GM18511 (cell line): Measurements from ENCODE around the gene PHC2.
A peak's percentile ranks its signal among the peaks of the same experiment; 100 is the strongest.

Experiments
- ATAC-seq: cut with Tn5 transposase; IDR thresholded peaks from one replicate; pipeline ENCODE4 v1.9.1; 2021; ENCODE audit warnings: mild to moderate bottlenecking, moderate library complexity; ENCODE audit not compliant: unreplicated experiment

Gene PHC2

DNA sequence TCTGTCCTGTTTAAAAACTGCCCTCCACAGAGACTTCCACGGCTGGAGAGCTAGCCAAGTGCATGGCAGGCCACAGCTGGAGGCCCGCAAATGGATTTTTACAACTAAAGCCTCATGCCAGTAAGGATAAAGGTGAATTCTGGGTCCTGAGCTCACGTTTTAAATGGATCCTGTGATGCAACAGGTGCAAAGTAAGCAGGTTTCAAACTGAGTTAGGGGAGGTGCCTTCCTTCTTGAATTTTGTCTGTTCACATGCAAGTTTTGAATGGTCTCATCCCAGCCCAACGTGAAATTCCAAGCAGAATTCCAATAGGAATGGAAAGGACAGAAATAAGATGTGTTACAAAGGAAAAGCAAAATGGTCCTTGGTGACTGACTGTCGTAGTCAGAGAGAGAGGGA, 73.8 kb downstream of the PHC2 start:
- no peak for ATAC-seq

DNA sequence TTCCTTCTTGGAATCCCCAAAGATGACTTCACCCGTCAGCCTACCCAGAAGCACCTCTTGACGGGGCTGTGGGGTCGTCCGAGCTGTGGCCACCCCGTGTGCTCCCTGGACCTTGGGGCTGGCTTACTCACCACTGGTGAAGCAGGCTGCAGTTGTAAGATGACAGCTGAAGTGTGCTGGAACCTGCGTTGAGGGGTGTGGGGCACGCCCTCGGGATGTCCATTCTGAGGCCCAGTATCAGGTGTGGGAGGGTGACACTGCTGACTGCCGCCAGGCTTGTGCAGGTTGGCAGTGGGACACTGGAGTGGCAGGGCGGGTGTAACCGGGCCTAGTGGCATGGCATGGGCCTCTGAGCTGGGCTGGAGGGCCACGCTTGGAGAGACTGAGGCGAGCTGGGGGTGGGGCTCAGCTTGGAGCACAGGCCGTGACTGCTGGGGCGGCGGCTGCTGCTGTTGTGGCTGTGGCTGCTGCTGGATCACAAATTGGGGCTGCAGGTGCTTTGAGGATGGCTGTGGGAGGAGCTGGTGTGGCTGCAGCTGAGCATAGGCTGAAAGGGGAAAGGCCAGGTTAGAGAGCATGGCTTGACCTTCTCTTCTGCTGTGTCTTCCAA, 76.1 kb downstream of the PHC2 start:
- ATAC-seq, result no peak

DNA sequence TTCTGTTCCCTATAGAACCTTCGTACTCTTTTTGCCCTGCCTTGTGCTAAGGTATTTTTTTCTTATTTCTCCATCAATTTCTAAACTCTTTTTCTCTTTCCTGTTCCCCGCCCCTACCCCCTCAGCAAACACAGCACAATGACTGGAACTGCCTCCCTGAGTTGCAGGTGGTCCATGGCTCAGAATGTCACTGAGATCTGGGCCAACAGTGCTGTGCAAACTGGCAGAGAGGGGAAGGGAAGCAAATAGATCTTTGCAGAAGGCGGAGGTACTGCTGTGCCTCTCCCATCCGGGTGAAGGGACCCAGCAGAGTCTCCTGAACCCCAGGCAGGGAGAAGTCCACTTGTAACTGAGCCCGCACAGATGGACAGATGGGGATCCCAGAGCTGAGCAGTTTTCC, 77.4 kb downstream of the PHC2 start:
- no peak for ATAC-seq

DNA sequence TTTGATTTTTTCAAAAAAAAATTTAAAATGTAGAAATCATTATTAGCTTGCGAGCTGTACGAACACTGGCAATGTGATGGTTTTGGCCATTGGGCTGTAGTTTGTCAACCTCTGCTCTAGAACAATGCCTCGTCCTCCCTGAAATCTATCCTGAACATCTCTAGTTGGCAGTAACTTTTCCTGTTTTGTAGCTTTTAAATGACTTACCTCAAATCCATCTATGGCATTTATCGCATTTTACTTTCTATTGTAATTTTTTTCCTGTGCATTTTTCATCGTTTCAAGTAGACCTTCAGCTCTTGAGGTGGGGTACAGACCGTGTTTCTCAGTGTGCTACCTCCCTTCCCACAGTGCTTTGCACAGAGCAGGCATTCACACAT, 79.6 kb downstream of the PHC2 start:
- ATAC-seq, result no peak

DNA sequence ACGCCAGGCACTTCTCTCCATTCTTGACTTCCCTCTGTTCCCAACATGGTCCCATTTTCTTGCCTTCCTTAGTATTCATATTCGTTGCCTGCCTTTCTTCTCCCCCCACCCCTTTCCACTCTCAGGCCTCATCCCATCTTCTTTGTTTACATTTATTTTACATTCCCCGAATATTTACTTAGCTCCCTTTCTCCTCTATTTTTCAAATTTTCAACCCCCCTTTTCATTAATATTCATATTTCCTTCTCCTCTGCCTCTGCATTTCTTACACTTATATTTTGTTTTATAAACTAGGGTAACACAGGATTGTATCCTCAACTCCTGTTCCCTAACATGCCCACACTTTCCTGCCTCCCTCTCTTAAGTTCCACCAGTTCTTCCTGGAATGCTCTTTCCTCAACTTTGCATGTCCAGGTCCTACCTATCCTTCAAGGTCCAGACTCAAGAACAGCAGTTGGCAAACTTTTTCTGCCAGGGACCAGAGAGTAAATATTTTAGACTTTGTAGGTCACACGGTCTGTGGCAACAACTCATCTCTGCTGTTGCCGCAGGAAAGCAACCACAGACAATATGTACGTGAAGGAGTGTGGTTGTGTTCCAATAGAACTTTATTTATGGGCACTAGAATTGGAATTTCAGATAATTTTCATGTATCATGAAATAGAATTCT, 80.1 kb downstream of the PHC2 start:
- ATAC-seq, result no peak

DNA sequence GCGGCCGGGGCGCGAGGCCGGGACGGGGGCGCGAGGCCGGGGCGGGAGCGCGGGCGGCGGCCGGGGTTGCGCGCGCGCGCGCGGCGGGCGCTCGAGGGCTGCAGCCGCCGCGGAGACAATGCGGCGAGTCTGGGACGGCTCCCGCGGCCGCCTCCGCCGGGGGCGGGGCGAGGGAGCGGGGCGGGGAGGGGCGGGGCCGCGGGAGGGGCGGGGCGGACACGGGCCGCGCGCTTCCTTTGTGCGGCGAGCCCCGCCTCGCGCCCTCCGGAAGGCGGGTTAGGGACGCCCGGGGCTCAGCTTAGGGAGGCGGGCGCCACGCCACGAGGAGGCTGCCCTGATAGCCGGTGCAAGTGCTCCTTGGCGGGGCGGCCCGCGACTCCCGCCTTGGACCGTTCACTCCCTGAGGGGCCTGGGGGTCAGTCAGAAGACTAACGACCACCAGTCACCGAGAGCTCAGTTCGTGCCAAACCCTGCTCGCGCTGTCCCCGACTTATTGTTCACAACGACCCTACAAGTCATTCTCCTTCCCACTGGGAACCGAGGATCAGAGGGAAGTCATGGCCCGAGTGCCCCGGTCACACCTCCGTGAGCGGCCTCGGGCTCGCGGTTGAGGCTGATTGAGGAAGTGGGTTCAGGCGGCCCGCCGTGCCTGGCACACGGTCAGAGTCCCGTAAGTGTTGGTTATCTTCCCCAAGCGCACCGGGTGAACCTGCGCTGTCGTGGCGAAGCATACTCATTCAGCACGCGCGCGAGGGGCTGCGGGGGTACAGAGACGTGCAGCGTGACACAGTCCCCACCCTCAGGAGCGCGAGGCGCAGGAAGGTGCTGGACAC, 80.9 kb downstream of the PHC2 start:
- ATAC-seq, result peak; percentile 82

DNA sequence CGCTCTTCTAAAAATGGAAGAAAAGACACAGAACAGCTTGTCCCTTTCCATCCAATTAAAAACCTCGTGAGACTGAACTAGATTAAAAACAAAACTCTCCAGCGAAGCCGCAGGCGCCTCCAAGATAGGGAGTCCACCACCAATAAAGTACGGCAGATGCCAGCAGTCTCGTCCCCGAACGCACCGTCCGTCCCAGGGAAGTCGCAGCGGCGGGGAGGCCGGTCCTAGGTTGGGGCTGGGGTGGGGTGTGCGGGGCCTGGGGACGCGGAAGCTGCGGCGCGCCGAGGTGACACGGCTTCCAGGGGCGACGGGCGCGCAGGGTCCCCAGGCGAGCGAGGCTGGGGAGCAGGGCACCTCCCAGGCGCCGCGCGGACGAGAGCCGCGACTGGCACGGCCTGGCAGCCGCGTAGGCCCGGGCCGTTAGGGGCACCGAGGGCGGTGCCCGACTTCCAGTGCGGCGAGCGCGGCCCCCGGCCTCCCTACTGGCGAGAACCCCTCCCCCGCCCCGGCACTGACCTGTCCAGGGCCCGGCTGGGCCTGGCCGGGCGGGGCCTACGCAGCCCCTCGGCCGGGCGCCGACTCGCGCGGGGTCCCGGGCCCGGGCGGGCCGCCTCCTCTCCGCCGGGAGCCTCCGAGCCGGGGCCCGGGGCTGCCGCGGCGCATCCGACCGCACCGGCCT, 81.7 kb downstream of the PHC2 start:
- peak; percentile 33 for ATAC-seq

DNA sequence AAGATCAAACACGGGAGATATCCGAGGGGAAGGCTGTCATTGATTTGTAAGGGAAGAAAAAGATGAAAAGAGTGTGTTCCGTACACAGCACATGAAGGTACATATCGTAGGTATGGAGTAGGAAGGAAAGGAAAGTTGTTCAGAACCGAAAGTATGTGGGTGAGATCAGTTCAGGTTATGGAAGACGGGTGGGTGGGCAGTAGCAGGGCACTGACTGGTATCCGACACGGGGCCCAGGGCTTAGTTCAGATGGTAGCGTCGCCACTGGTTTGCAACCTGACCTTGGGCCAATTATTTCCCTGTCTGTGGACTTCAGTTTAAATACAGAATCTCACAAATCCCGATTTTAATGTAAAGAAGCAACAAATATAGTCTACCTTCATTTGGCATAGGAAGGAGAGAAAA, 82.2 kb downstream of the PHC2 start:
- ATAC-seq, result no peak

DNA sequence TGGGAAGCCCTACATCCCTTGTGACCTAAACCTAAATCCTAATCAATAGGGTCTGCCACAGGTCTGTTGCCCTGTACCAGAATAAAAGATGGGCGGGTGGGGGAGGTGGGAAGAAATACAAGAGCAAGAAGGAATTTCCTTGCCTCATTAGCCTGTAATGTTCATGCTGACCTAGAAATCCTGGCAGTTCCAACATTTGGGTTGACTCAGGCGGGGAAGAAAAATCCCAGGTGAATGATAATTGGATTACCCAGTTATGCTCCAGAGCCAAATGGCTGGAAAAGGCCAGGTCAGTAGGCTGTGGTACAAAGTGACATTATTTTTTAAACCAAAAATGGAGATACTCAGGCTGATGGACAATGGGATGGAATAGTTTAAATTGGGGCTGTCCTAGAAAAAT, 82.7 kb downstream of the PHC2 start:
- ATAC-seq, result no peak

DNA sequence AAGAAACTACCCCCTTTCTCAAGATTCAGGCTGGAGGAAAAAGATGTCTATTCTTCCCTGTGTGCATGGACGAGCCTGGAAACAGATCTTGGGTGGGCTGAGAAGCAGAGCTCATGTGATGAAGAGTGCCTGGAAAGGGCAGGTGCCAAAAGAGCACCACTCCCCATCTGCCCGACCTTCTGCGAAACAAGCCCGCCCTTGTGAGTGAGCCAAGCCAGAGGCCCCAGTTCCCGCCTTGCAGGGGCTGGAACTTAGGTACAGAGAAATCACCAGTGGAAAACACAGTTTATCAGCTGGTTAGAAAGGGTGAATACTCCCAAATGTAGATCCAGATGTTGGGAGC, 83.3 kb downstream of the PHC2 start:
- ATAC-seq, result no peak

DNA sequence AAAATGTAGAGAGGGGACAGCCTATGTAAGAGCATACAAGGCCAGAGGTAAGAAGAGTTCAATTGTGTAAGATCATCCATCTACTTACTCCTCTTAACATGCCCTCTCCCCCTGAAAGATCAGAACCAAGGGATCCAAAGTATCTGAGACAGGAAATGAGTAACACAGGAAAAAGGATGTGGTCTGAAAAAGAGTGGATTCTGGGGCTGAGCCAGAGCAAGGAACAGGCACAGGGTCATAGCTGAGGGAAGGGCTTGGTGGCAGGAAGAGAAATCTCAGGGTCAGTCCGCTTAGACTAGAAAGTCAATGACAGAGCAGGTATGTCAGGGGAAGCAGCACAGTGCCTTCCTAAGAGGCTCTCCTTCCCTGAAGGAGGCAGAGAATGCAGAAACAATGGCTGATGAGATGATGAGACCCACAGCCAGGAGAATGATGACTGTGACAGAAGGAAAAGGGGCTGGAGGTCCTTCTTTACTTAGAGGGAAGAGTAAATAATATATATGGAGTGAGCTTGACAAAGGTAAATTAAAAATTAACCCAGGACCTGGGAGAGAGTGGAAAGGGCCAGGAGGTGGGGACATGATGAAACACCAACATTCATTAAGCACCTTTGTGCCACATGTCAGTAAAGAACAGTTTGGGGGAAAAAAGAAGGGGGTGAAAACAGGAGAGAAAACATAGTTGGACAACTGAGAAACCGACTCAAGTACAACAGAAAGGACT, 83.8 kb downstream of the PHC2 start:
- no peak for ATAC-seq

DNA sequence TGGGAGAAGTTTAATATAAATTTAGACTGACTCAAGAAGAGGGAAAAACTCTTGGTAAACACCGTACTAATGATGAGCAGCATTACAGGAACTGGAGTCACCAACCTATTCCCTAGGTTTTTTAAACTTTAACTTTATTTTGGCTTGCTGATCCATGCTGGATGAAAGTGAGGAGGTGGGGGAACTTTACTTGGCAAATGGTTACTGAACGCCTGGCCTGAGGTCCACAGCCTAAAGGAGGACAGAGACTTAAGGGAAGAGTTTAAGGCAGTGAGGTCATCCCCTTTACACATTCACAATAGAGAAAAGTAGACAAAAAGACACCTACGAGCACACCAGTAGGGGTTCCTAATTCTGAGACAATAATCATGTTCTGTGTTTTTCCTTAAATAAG, 84.4 kb downstream of the PHC2 start:
- no peak for ATAC-seq

DNA sequence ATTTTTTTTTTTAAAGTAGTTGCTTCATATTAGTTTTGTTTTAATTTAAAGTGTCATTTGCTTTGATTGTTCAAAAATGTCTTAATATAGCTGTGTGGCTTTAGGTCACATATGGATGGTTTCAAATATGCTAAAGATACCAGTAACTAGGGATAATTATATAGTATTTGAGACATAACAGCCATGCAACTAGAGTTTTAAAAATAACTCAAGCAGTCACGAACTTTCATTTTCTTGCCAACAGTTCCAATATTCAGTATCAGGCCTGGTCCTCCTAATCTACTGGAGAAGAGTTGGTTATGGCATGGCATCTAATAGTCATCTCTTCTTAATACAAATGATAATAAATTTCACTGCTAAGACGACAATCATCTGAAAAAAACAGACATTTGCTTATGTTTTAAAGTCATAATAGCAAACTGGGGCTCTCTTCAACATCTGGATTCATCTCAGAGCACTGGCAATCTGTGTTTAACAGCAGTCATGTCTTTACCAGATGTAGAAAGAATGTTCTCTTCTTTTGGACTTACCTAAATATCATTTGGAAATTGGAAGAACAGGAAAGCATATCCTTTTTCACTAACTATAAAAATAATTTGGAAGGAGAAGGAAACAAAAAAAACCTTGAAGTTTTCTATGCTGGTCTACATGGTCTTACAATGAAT, 85.9 kb downstream of the PHC2 start:
- no peak for ATAC-seq

DNA sequence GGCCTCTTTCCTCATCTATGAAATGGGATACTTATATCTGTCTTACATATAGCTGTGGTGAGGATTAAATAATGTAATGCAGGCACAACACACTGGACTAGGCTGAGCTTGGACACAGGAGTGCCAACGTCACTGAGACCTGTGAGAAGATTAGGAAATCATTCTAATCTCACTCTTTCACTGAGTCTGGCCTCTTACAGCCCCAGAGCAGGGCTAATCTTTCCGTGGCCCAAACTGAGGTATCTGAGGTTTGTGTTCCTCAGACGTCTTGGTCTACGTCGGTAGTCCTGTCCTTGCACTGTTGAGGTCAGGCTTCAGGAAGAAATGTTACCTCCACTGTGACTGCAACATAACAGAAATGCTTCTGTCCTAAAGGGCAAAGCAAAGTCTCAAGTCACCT, 87.4 kb downstream of the PHC2 start:
- ATAC-seq, result no peak

DNA sequence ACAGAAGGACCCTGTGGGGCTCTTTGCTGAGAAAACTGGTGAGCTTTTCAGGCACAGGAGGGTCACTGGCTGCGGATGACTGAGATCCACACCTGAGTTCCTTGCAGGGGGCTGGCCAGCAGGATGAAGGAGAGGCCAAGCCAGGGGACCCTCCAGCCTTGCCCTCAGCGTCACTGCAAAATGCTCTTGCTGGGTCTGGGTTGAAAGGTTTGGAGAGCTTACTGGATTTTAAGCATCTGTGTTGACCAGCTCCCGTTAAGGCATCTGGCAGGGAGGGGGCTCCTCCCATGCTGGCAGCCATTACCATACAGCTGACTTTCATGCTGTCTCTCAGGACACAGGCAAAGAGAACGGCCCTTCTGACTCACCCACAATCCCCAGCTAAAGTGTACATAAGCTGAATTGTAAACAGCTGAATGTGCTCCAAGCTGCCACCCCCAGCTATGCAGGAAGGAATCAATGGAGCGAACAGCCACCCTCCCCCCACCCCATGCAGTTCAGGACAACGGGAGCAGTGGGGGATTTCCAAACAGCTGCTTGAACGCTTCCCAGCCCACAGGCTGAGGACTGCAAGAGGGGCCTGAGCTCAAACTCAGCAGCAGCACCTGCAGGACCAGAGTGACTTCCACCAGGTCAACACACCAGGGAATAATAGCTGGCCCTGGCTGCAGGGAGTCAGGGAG, 88.7 kb downstream of the PHC2 start:
- ATAC-seq, result no peak

DNA sequence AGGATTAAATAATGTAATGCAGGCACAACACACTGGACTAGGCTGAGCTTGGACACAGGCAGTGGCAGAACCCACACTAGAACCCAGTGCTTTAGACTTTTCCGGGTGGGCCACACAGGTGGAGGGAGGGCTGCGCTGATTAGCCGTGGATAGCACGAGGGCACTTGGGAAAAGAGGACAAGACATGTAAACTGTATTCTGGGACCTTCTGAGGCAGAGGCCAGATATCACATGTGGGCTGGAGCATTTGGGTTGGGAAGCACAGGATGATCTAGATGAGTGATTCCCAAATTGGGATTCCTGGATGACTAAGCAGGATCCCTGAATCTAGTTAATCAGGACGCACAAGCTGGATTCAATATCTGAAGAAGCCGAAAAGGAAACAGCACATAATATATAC, 89.7 kb downstream of the PHC2 start:
- no peak for ATAC-seq

DNA sequence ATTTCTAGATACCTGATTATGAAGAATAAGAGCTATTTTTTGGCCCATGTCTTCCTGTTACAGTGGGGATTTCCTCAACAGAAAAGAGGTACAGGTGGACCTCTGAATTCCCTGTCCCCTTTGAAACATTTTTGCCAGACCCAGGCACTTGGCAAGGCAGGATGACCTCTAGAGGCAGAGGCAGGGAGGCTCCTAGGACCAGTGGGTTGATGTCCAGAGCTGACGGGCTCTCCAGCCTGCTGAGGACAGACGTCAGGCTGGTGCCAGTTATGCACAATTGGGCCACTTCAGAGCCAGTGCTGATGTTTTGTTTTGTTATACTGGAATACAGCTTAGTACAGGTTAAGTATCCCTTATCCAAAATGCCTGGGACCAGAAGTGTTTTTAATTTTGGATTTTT, 91.5 kb downstream of the PHC2 start:
- no peak for ATAC-seq

DNA sequence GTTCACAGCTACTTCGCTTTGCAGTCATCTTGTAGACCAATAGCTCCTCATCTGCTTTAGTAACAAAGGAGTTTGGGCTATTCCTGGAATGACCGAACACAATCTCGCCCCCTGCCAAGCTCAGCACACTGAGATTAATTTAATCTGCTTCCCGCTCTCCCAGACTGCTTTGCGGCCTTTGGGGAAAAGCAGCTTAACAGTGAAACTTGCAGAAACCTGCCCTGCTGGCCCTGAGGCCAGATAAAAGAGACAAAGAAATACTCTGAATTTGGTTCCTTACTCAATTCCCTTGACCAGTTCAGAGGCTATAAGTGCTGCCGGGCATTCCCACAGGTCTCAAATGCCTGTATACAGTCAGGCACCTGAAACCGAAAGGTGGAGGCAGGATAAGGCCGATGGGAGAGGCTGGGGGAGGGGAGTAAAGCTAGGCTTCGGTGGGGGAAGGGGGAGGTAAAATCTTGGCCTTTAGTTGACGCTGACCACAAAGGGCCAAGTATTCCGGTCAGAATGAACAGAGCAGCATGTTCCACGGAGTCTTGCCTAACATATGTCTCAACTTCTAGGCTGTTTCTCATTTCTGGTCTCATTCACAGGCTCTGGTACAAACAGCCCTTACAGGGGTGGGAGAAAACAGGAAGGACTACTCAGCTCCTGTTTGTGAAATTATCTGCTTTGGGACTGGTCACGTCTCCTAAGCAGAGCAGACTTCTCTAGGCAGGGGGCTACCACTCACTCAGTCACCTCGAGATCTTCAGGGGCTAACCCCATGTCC, 92.3 kb downstream of the PHC2 start:
- ATAC-seq, result no peak

DNA sequence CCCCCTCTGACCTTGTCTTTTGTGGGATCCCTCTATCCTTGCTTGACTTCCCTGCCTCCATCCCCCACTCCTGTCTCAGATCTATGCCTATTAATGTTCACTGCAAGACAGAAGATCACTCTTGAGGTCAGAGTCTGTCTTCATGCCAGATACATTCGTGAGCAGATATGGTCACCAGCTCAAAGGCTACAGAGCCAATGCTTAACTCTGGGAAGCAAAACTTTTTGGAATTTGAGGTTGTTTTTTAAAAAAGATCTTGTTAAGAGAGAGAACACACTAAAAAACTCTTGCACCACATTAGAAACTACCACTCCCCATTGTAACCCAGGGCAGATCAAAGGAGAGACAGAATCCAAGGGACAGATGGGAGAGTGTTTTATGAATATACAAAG, 92.9 kb downstream of the PHC2 start:
- ATAC-seq, result no peak
